DMS53 treated with DMSO at 0.1 percent for 48 hours (cell line): ENCODE data around the gene KRT6A.

ENCODE experiments used
- DNase-seq: peaks from one replicate; lab custom pipeline; 2025; ENCODE audit not compliant: unreplicated experiment; lab: John Stamatoyannopoulos, UW

The KRT6A gene

DNA sequence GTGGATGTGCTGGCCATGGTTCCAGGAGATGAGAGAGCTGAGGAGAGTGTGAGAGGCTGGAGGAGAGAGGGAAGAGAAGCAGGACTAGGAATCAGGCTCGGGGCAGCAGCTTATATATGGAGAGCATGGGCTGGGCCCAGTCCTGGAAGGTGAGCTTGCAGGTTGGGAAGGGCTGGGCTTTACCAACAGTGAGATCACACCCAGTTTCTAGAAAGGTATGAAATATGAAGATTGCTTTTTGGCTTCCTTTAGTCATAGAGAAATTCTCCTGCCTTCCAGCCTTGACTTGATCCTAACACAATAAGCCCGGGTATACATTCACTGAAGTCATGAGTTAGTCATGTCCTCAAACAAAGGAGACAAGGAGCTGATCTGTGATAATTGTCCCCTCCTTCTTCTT, at the start of gene KRT6A:
Gene KRT6A (minus strand): TSS at position 86 of the 400 bp plus-strand sequence. CDS start 69 bp downstream, at position 17.
- DNase-seq = no peak

DNA sequence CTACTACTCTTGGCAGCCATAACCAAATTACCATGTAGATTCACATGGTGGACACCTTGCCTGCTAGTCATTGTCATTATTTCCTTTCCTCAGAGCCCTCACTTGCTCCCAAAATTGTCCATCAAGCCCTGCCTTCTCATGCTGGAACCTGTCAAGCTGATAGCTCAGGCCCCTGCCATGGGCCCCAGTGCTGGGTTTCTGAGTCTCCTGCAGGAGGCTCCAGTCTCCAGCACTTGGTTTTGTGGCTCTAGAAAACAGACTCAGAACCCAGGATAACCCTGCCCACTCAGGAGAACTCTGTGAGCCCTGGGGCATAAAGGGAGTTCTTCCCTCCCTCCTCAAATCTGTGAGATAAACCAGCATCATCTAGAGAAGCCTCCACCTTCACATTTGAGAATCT, 49.1 kb upstream of the KRT6A start:
- DNase-seq = no peak

DNA sequence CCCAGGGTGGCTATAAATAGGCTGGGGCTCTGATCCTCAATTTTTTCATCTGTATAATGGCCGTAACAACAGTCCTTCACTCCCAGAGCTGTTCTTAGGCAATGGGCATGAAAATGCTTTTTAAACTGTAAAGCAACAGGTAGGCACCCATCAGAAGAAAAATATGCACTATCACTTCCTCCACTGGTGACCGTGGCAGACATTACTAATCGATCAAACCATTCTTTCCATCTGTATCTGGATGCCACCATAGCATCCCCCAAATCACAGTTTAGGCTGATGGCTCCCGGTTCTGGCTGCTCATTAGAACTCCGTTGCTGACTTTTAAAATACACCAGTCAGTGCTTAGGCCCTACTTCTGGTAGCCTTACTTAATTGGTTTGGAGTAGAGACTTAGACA, 48.7 kb upstream of the KRT6A start:
- DNase-seq = no peak

GRCh38 chr12:52540531-52540930, 47.5 kb upstream of the KRT6A start:
- no peak for DNase-seq

DNA sequence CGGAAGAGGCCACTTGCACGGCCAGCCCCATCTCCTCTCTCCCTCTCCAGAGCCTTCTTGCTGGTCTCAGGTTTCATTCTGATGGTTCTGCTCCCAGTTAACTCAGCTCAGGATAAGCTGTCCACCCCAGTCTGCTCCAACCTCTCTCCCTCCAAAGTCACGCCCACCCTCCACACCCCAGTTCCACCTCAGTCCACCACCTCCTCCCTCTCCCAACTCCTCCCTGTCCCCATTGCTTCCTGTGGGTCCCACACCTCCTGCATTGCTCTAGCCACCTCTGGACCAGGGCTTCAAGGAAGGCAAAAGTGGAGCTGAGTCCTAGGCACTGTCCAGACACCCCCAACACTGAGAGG, 46.7 kb upstream of the KRT6A start:
- DNase-seq = no peak

DNA sequence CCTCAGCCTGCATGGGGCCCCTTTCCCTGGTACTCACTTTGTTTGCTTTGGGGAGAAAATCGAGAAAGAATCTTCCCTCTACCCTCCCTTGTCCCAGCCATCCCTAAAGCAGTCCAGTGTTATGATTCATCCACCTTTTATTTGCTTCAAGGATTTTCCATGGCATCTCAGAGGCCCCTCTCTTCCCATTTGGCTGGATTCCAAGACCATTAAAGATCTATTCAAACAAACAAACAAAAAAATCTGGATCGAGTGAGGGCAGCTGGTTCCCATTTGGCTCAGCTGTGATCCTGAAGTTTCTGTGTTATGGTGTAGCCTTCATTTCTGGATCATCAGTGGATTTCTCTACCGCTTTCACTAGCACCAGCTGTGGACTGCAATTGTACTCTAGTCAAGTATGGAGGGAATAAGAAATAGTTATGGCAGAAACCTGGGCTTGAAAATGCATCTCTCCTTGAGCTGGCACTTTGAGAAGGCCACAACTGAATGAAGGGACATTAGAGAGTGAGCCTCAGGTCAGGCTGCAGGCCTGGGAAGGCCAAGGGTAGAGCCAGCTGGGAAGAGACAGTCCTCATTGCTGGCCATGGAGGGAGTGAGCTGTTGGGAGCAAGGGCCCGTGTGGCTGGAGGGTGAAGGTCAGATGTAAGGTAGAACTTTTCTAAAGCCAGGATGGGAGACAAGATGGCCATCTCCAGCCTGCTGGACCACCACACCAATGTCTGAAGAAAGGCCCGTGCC, 46.2 kb upstream of the KRT6A start:
- no peak for DNase-seq

DNA sequence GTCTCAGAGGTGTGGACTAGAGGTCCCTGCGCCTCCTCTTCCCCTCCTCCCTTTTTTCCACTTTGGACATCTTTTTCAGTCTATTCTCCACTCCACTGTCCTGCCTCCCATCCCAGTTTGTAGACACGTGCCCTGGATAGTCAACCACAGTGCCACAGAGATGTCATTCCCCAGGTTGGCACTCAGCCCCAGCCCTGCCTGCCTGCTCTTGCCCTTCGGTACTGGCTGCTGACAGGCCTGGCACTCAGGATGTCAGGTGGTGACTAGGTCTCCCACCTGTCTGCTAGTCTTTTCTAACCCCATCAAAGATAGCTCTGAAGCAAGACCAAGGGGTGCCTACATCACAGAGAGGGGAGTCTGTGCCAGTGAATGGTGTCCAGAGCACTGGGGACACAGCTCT, 44.0 kb upstream of the KRT6A start:
- no peak for DNase-seq

DNA sequence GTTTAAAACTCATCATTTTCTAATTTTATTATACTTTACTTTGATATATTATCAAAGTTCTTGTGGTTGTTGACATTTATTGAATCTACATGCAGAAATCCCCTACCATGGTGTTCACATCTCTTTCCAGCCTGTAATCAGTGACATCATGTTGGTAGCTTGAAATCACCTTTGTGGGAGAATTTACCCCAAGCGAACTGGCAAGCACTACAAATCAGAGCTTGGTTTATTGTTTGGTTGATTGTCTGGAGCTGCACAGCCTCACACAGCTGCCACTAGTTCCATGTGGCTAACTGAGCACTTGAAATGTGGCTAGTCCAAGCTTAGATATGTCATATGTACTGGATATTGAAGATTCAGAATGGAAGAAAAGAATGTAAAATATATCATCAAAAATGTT, 42.5 kb upstream of the KRT6A start:
- DNase-seq = no peak

DNA sequence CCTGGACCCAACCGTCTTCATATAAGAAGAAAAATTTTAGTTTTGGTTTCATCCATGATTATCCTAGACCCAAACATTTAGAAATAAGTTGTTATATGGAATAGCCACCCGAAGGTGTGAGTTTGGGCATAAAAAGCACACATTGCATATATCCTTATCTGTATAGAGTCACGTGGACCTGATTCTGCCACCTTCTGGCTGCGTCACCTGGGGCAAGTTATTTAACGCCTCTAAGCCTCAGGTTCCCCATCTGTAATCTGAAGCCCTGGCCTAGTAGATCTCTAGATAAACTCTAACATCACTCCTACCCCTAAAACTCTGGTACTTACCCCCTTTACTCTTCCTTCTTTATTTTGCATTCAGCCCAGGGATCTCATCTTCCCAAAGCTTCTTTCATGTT, 41.4 kb upstream of the KRT6A start:
- peak; percentile 7 for DNase-seq

GRCh38 chr12:52533686-52534470, 40.8 kb upstream of the KRT6A start:
- DNase-seq = no peak

- DNase-seq = no peak
Measured at GRCh38 chr12:52532636-52533035, 39.6 kb upstream of the KRT6A start.

DNA sequence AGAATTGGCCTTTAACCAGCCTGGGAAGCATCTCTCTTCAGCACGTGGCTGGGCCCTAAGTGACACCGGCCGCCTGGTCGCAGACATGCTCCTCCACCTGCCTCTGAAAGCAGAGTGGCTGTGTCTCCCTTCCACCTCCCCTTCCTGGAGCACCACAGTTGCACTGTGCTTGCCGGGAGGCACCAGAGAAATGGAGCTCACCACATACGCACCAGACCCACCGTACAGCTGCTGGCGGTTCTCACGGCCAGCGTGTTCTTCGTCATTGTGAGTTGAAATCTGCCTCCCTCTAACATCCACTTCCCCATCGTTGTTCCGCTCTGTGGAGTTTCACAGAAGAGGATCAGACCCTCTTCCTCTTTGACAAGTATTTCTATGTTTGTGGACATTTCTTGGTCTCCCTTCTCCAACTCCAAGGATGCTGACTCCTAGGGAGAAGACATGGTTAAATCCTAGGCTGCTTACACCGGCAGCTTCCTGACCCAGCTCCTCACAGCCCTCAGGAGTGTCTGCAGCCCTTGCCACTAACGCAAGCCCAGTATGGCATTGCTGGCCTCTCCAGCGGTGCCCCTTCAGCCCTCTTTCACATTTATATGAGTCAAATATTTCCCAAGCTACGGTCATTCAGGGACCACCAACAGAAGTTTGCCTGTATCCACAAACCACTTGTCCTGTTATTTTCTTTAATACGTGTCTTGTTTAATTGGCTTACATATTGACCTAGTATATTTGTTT, 38.7 kb upstream of the KRT6A start:
- no peak for DNase-seq

DNA sequence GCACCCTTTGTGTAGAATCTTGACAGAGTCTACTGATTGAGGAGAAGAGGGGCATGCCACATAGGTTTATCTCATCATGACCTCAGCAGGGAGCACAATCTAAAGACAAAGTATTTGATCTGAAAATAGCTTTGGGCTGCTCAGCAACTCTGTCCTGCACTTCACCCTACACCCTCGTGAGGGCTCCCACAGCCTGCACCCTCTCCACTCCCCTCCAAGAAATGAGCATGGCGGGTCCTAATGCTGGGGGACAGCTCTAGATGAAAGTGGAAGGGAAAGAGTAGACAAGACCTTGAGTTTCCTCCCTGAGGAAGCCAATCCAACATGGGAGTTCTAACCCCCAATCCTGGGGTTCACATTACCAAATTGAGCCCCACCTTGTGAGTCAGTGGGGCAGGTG, 37.8 kb upstream of the KRT6A start:
- no peak for DNase-seq

- no peak for DNase-seq
Measured at GRCh38 chr12:52530366-52530765, 37.3 kb upstream of the KRT6A start.

DNA sequence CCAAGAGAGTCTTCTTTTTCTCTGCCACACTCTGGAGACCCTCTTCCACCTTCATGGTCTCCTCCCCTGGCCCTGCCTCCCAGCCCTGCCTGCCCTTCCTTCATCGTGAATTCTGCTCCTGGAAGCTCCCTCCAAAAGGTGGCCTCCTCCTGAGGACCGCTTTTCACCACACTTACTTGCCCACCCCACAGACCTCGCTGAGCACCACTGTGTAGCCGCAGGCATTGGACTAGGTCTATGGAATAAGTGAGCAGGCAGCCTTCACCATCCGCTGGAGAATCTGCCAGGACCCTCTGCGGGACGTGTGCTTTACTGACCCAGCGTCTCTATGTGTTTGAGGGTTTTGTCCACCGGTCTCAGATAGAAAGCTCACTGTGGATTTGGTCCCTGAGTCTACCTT, 36.8 kb upstream of the KRT6A start:
- DNase-seq = no peak

DNA sequence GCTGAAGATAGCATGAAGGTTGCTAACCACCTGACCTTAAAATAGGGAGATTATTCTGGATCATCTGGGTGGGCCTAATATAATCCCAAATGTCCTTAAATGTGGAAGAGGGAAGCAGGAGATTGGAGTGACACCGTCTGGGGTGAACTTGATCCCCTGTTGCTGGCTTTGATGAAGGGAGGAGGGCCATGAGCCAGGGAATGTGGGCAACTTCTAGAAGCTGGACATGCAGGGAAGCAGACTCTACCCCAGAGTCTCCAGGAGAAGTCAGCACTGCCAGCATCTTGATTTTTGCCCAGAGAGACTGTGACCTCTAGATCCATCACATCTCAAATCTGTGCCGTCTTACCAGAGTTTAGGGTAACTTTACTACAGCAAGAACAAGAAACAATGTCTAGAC, 36.4 kb upstream of the KRT6A start:
- no peak for DNase-seq

- DNase-seq = no peak
Measured at GRCh38 chr12:52528641-52529143, 35.6 kb upstream of the KRT6A start.

- DNase-seq = no peak
Measured at GRCh38 chr12:52527121-52527800, 34.2 kb upstream of the KRT6A start.

- DNase-seq = no peak
Measured at GRCh38 chr12:52526511-52526951, 33.5 kb upstream of the KRT6A start.

DNA sequence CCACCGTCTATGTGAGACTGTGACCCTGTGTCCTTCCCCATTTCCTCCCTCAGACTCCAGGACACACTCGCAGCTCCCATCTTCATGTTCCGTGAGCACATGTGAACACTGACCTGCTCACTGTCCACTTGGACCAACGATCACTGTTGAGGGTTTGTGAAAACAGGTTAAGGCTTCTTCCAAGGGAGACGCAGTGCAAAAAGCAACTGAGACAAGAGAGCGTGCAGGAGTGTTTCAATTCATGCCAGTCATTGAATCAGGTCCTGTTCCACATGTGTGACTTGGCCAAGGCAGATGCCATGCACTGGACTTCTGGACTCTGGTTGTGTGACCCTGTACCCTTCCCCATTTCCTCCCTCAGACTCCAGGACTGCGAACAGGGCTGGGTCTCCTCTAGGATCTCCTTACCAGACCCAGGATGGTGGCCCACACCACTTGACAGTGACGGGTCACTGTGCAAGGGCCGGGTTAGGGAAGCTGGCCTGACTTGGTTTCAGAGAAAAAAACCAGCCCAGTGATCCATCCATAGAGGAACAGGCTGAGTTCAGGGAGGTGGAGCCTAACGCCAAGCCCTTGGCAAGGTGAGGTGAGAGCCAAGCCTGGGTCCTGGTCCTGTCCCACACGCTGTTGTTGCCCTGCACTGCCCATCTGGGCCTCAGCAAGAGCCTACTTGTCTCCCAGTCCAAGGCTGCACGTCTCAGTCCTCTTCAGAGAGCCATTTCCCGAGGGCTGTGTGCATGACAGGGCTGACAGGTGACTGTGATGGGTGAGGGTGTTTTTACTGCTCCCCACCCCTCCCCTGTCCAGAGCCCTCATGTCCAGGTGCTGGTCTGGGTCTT, 32.8 kb upstream of the KRT6A start:
- DNase-seq = no peak
